SK-N-SH treated with all-trans-retinoic acid at 6 μM for 48 hours (cell line): ENCODE data around the gene ARHGDIG.

Source experiments
- ATAC-seq: fragments of 200-7000 bp; cut with Tn5 transposase; 3 replicates; pipeline ENCODE4 v1.9.1; 2020; ENCODE audit warnings: mild to moderate bottlenecking, moderate library complexity
- ARNTL ChIP-seq: fragments of 450-650 bp; formaldehyde crosslinking; IDR thresholded peaks from 2 replicates; pipeline ENCODE4 v1.5.0; 2020; ENCODE audit warnings: low read depth, mild to moderate bottlenecking, moderate library complexity, borderline replicate concordance
- BACH2 ChIP-seq: fragments of 250-450 bp; sonication (Bioruptor Pico); IDR thresholded peaks from 2 replicates; pipeline ENCODE4 v1.9.0; 2021; ENCODE audit warnings: mild to moderate bottlenecking, borderline replicate concordance
- CREB5 ChIP-seq: fragments of 250-450 bp; sonication (Bioruptor Pico); IDR thresholded peaks from 2 replicates; pipeline ENCODE4 v1.5.1; 2020; ENCODE audit warnings: low read depth, mild to moderate bottlenecking, moderate library complexity
- ESRRG ChIP-seq: fragments of 250-450 bp; sonication (Bioruptor Pico); IDR thresholded peaks from 2 replicates; pipeline ENCODE4 v1.6.1; 2021; ENCODE audit warnings: mild to moderate bottlenecking
- GLIS3 ChIP-seq: fragments of 250-450 bp; sonication (Bioruptor Pico); IDR thresholded peaks from 2 replicates; pipeline ENCODE4 v1.5.0; 2020; ENCODE audit warnings: mild to moderate bottlenecking, moderate library complexity
- ISL1 ChIP-seq: fragments of 250-450 bp; sonication (Bioruptor Pico); IDR thresholded peaks from 2 replicates; pipeline ENCODE4 v2.1.2; 2022; ENCODE audit warnings: mild to moderate bottlenecking, moderate library complexity
- RARB ChIP-seq: fragments of 250-450 bp; sonication (Bioruptor Pico); IDR thresholded peaks from 2 replicates; pipeline ENCODE4 v1.8.0; 2021; ENCODE audit warnings: mild to moderate bottlenecking, moderate library complexity
- SNAI2 ChIP-seq: fragments of 250-450 bp; sonication (Bioruptor Pico); IDR thresholded peaks from 2 replicates; pipeline ENCODE4 v1.5.0; 2020; ENCODE audit warnings: mild to moderate bottlenecking, moderate library complexity
- TCF4 ChIP-seq: fragments of 250-450 bp; sonication (Bioruptor Pico); IDR thresholded peaks from 2 replicates; pipeline ENCODE4 v1.8.0; 2021; ENCODE audit warnings: mild to moderate bottlenecking, moderate library complexity, borderline replicate concordance
- ZC3H10 ChIP-seq: fragments of 250-450 bp; sonication (Bioruptor Pico); IDR thresholded peaks from 2 replicates; pipeline ENCODE4 v1.5.1; 2021; ENCODE audit warnings: mild to moderate bottlenecking, moderate library complexity
- ZFP3 ChIP-seq: fragments of 250-450 bp; sonication (Bioruptor Pico); IDR thresholded peaks from 2 replicates; pipeline ENCODE4 v1.5.0; 2020; ENCODE audit warnings: mild to moderate bottlenecking, moderate library complexity
- ZFP30 ChIP-seq: fragments of 450-650 bp; formaldehyde crosslinking; IDR thresholded peaks from 2 replicates; pipeline ENCODE4 v1.5.0; 2022; ENCODE audit warnings: mild to moderate bottlenecking, moderate library complexity
- ZNF565 ChIP-seq: fragments of 450-650 bp; formaldehyde crosslinking; conservative IDR thresholded peaks from 2 replicates; pipeline ENCODE4 v1.5.0; 2020; ENCODE audit warnings: low read depth, mild to moderate bottlenecking, moderate library complexity
- ZNF70 ChIP-seq: fragments of 450-650 bp; formaldehyde crosslinking; IDR thresholded peaks from 2 replicates; pipeline ENCODE4 v1.5.0; 2020; ENCODE audit warnings: mild to moderate bottlenecking, moderate library complexity
- ZNF8 ChIP-seq: fragments of 450-650 bp; formaldehyde crosslinking; IDR thresholded peaks from 2 replicates; pipeline ENCODE4 v1.5.0; 2020; ENCODE audit warnings: mild to moderate bottlenecking, moderate library complexity
- TF ChIP-seq, protein P1 (sequence below): fragments of 250-450 bp; sonication (Bioruptor Pico); IDR thresholded peaks from 2 replicates; pipeline ENCODE4 v1.8.0; 2020; ENCODE audit warnings: mild to moderate bottlenecking, moderate library complexity, borderline replicate concordance
- TF ChIP-seq, protein P2 (sequence below): fragments of 250-450 bp; sonication (Bioruptor Pico); IDR thresholded peaks from 2 replicates; pipeline ENCODE4 v1.5.0; 2020; ENCODE audit warnings: mild to moderate bottlenecking, moderate library complexity

Gene ARHGDIG

GRCh38 chr16:287298-287811 lies 7.0 kb downstream of the ARHGDIG start:
- no peak for ATAC-seq
- no peak for TF ChIP-seq GLIS3
- TF ChIP-seq, protein P1, sequence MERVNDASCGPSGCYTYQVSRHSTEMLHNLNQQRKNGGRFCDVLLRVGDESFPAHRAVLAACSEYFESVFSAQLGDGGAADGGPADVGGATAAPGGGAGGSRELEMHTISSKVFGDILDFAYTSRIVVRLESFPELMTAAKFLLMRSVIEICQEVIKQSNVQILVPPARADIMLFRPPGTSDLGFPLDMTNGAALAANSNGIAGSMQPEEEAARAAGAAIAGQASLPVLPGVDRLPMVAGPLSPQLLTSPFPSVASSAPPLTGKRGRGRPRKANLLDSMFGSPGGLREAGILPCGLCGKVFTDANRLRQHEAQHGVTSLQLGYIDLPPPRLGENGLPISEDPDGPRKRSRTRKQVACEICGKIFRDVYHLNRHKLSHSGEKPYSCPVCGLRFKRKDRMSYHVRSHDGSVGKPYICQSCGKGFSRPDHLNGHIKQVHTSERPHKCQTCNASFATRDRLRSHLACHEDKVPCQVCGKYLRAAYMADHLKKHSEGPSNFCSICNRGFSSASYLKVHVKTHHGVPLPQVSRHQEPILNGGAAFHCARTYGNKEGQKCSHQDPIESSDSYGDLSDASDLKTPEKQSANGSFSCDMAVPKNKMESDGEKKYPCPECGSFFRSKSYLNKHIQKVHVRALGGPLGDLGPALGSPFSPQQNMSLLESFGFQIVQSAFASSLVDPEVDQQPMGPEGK (CRISPR knock-in tag): no peak
- no peak for TF ChIP-seq ZFP30
- TF ChIP-seq TCF4: no peak
- no peak for TF ChIP-seq ZNF565 (CRISPR knock-in tag)
- TF ChIP-seq, protein P2, sequence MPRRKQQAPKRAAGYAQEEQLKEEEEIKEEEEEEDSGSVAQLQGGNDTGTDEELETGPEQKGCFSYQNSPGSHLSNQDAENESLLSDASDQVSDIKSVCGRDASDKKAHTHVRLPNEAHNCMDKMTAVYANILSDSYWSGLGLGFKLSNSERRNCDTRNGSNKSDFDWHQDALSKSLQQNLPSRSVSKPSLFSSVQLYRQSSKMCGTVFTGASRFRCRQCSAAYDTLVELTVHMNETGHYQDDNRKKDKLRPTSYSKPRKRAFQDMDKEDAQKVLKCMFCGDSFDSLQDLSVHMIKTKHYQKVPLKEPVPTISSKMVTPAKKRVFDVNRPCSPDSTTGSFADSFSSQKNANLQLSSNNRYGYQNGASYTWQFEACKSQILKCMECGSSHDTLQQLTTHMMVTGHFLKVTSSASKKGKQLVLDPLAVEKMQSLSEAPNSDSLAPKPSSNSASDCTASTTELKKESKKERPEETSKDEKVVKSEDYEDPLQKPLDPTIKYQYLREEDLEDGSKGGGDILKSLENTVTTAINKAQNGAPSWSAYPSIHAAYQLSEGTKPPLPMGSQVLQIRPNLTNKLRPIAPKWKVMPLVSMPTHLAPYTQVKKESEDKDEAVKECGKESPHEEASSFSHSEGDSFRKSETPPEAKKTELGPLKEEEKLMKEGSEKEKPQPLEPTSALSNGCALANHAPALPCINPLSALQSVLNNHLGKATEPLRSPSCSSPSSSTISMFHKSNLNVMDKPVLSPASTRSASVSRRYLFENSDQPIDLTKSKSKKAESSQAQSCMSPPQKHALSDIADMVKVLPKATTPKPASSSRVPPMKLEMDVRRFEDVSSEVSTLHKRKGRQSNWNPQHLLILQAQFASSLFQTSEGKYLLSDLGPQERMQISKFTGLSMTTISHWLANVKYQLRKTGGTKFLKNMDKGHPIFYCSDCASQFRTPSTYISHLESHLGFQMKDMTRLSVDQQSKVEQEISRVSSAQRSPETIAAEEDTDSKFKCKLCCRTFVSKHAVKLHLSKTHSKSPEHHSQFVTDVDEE: no peak
- no peak for TF ChIP-seq ZNF70 (CRISPR knock-in tag)
- no peak for TF ChIP-seq ARNTL
- TF ChIP-seq ISL1: no peak
- no peak for TF ChIP-seq SNAI2
- TF ChIP-seq, all 23 proteins: peak for 0

- ATAC-seq: no peak
- TF ChIP-seq BACH2 (CRISPR knock-in tag): no peak
- no peak for TF ChIP-seq CREB5 (CRISPR knock-in tag)
- TF ChIP-seq ZNF8 (CRISPR knock-in tag): no peak
- no peak for TF ChIP-seq GLIS3
- no peak for TF ChIP-seq ISL1
- TF ChIP-seq ZFP3 (CRISPR knock-in tag): no peak
- no peak for TF ChIP-seq RARB (CRISPR knock-in tag)
Measured at GRCh38 chr16:287981-288920, 7.9 kb downstream of the ARHGDIG start.

DNA sequence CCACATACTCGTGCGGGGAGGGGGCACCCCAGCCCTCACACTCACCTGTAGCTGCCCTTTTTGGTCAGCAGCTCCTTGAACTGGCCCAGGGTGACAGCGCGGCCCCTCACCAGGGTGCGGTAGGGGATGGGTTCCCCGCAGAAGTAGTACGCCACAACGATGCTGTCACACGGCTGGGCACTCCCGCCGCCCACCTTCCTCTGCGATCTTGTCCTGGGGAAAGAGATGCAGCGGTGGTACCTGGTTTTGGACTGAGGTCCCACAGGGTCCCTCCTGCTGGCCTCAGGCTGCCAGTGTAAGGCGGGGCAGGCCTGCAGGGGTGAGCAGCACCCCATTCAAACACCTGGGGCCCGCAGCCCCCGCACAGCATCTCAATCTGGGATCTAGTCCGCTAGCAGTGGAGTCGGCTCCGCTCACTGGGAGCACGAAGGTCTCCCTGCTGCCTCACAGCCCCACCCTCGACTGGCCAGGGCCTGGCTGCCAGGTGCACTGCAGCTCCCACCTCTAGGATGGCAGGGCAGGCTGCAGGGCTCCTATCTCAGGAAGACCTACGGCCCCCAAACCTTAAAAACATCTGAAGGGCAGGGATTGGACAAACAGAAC lies 9.1 kb downstream of the ARHGDIG start:
- ATAC-seq: no peak
- TF ChIP-seq CREB5 (CRISPR knock-in tag) (no peak), SNAI2 (no peak), ZC3H10 (CRISPR knock-in tag) (no peak), ESRRG (no peak), GLIS3 (no peak), ZNF565 (CRISPR knock-in tag) (no peak)
- TF ChIP-seq, protein P2: no peak
- TF ChIP-seq, all 23 proteins: peak for 0
